Natural killer cell treated with Interleukin-12 subunit alpha and Interleukin-12 subunit beta and Interleukin-15 and Interleukin-18, amount 100 ng/mL, for 72 hours (primary cell): ENCODE data around the gene SLC6A2. TPM values are rescaled to one million over a fixed set of nuclear protein-coding genes. Genes with fewer than 3 reads are reported as not detected.

Source experiments
- ATAC-seq, 2 donors: fragments of 150-1000 bp; cut with Tn5 transposase in 1 of 2; sonication (Bioruptor Pico), chemical (Tn5 transposase) in 1 of 2; 2 replicates each; pipeline ENCODE4 v1.10.0; 2021
- DNase-seq: peaks from one replicate; pipeline ENCODE4 v3.0.0; 2022; ENCODE audit warnings: low spot score
- H3K27ac Mint-ChIP-seq, 2 donors: 1 replicate in 1 of 2; 2 replicates in 1 of 2; pipeline ENCODE4 v1.8.0; 2022; ENCODE audit warnings: mixed read lengths in 2 of 2, mild to moderate bottlenecking in 1 of 2, moderate library complexity in 1 of 2
- H3K27me3 Mint-ChIP-seq, 2 donors: 1 replicate in 1 of 2; 2 replicates in 1 of 2; pipeline ENCODE4 v1.8.0; 2022; ENCODE audit warnings: mixed read lengths in 2 of 2
- H3K36me3 Mint-ChIP-seq: one replicate; pipeline ENCODE4 v1.8.0; 2022; ENCODE audit warnings: mixed read lengths
- H3K4me1 Mint-ChIP-seq, 2 donors: 1 replicate in 1 of 2; 2 replicates in 1 of 2; pipeline ENCODE4 v1.8.0; 2022; ENCODE audit warnings: low read depth in 2 of 2, mixed read lengths in 2 of 2, mild to moderate bottlenecking in 1 of 2
- H3K4me3 Mint-ChIP-seq: one replicate; pipeline ENCODE4 v1.8.0; 2022; ENCODE audit warnings: mixed read lengths
- H3K9me3 Mint-ChIP-seq: 2 replicates; pipeline ENCODE4 v1.8.0; 2022; ENCODE audit warnings: mixed read lengths
- total RNA-seq, 2 donors: library from RNA; stranded (reverse); gene quantifications; one replicate each; pipeline ENCODE4 v1.2.3, GENCODE V29; 2022

The SLC6A2 gene
- total RNA-seq, 2 donors from 2014 or later: not detected

GRCh38 chr16:55634193-55634592 is 21.6 kb upstream of the SLC6A2 start:
- peaks cover 10 to 19% of the 10 kb centered on the region in 2 donors for H3K27me3 Mint-ChIP-seq
- H3K4me3 Mint-ChIP-seq: no peak overlapping the region
- no peaks in the 10 kb centered on the region for H3K4me1 Mint-ChIP-seq
- DNase-seq (no peak), ATAC-seq (no peak)
- H3K9me3 Mint-ChIP-seq: peaks cover 3% of the 10 kb centered on the region
- H3K36me3 Mint-ChIP-seq: no peaks in the 10 kb centered on the region
- no peak overlapping the region for H3K27ac Mint-ChIP-seq

GRCh38 chr16:55638256-55638655 is 17.5 kb upstream of the SLC6A2 start:
- no peak overlapping the region for H3K4me3 Mint-ChIP-seq
- no peaks in the 10 kb centered on the region for H3K36me3 Mint-ChIP-seq
- H3K27ac Mint-ChIP-seq: no peak overlapping the region

GRCh38 chr16:55640701-55641327 is 15.0 kb upstream of the SLC6A2 start:
- no peaks in the 10 kb centered on the region for H3K36me3 Mint-ChIP-seq
- no peak overlapping the region for H3K27ac Mint-ChIP-seq
- DNase-seq (no peak), ATAC-seq (peak in 1 of 2 donors; percentile 3)
- H3K4me1 Mint-ChIP-seq: no peaks in the 10 kb centered on the region
- no peak overlapping the region for H3K4me3 Mint-ChIP-seq
- no peaks in the 10 kb centered on the region for H3K9me3 Mint-ChIP-seq
- H3K27me3 Mint-ChIP-seq: peaks cover 6 to 10% of the 10 kb centered on the region in 2 donors

More at GRCh38 chr16:55638256-55638655, 17.5 kb upstream of the SLC6A2 start:
- DNase-seq (no peak), ATAC-seq (no peak)
- Mint-ChIP-seq H3K27me3 (peaks cover 7 to 10% of the 10 kb centered on the region in 2 donors), H3K9me3 (no peaks in the 10 kb centered on the region), H3K4me1 (no peaks in the 10 kb centered on the region)

GRCh38 chr16:55641430-55642056 is 14.2 kb upstream of the SLC6A2 start:
- ATAC-seq (no peak), DNase-seq (no peak)
- H3K4me1 Mint-ChIP-seq: no peaks in the 10 kb centered on the region
- H3K9me3 Mint-ChIP-seq: no peaks in the 10 kb centered on the region
- H3K36me3 Mint-ChIP-seq: no peaks in the 10 kb centered on the region
- H3K4me3 Mint-ChIP-seq: no peak overlapping the region
- H3K27me3 Mint-ChIP-seq: peaks cover 2 to 10% of the 10 kb centered on the region in 2 donors
- no peak overlapping the region for H3K27ac Mint-ChIP-seq

GRCh38 chr16:55642611-55643010 is 13.2 kb upstream of the SLC6A2 start:
- H3K9me3 Mint-ChIP-seq: no peaks in the 10 kb centered on the region
- H3K4me1 Mint-ChIP-seq: no peaks in the 10 kb centered on the region

GRCh38 chr16:55643161-55643970 is 12.4 kb upstream of the SLC6A2 start:
- DNase-seq: no peak
- Mint-ChIP-seq H3K4me3 (no peak overlapping the region), H3K4me1 (no peaks in the 10 kb centered on the region), H3K27me3 (peaks cover 2 to 10% of the 10 kb centered on the region in 2 donors), H3K36me3 (no peaks in the 10 kb centered on the region), H3K9me3 (no peaks in the 10 kb centered on the region), H3K27ac (no peak overlapping the region)
- ATAC-seq: no peak

More at GRCh38 chr16:55642611-55643010, 13.2 kb upstream of the SLC6A2 start:
- DNase-seq: no peak
- Mint-ChIP-seq H3K4me3 (no peak overlapping the region), H3K27ac (no peak overlapping the region), H3K36me3 (no peaks in the 10 kb centered on the region), H3K27me3 (peaks cover 2 to 10% of the 10 kb centered on the region in 2 donors)
- no peak for ATAC-seq

GRCh38 chr16:55645986-55646385 is 9.8 kb upstream of the SLC6A2 start:
- Mint-ChIP-seq H3K9me3 (no peaks in the 10 kb centered on the region), H3K36me3 (no peaks in the 10 kb centered on the region), H3K27me3 (peaks cover 7 to 18% of the 10 kb centered on the region in 2 donors), H3K4me3 (no peak overlapping the region), H3K27ac (no peak overlapping the region), H3K4me1 (no peaks in the 10 kb centered on the region)
- DNase-seq: no peak
- ATAC-seq: no peak

GRCh38 chr16:55647343-55647742 is 8.4 kb upstream of the SLC6A2 start:
- no peak for ATAC-seq
- Mint-ChIP-seq H3K27ac (no peak overlapping the region), H3K9me3 (no peaks in the 10 kb centered on the region), H3K36me3 (no peaks in the 10 kb centered on the region), H3K4me3 (no peak overlapping the region), H3K4me1 (no peaks in the 10 kb centered on the region), H3K27me3 (peaks cover 12 to 26% of the 10 kb centered on the region in 2 donors)
- DNase-seq: no peak

GRCh38 chr16:55647798-55648197 is 8.0 kb upstream of the SLC6A2 start:
- H3K4me1 Mint-ChIP-seq: no peaks in the 10 kb centered on the region
- H3K4me3 Mint-ChIP-seq: no peak overlapping the region
- H3K27me3 Mint-ChIP-seq: peaks cover 12 to 26% of the 10 kb centered on the region in 2 donors
- H3K36me3 Mint-ChIP-seq: no peaks in the 10 kb centered on the region
- ATAC-seq (no peak), DNase-seq (no peak)
- no peaks in the 10 kb centered on the region for H3K9me3 Mint-ChIP-seq
- H3K27ac Mint-ChIP-seq: no peak overlapping the region

- ATAC-seq (no peak), DNase-seq (no peak)
- H3K27ac Mint-ChIP-seq: no peak overlapping the region
- no peaks in the 10 kb centered on the region for H3K4me1 Mint-ChIP-seq
- no peak overlapping the region for H3K4me3 Mint-ChIP-seq
- H3K27me3 Mint-ChIP-seq: peaks cover 15 to 31% of the 10 kb centered on the region in 2 donors
- H3K36me3 Mint-ChIP-seq: no peaks in the 10 kb centered on the region
- no peaks in the 10 kb centered on the region for H3K9me3 Mint-ChIP-seq
Observed at GRCh38 chr16:55651841-55652824, 3.7 kb upstream of the SLC6A2 start.

GRCh38 chr16:55653106-55653505 is 2.7 kb upstream of the SLC6A2 start:
- Mint-ChIP-seq H3K27me3 (peaks cover 15 to 32% of the 10 kb centered on the region in 2 donors), H3K36me3 (no peaks in the 10 kb centered on the region), H3K27ac (no peak overlapping the region), H3K4me1 (no peaks in the 10 kb centered on the region), H3K9me3 (no peaks in the 10 kb centered on the region), H3K4me3 (no peak overlapping the region)
- DNase-seq (no peak), ATAC-seq (no peak)

- H3K27me3 Mint-ChIP-seq: peaks cover 13 to 20% of the 10 kb centered on the region in 2 donors
- ATAC-seq (no peak), DNase-seq (no peak)
- H3K27ac Mint-ChIP-seq: no peak overlapping the region
- no peaks in the 10 kb centered on the region for H3K4me1 Mint-ChIP-seq
- no peak overlapping the region for H3K4me3 Mint-ChIP-seq
- no peaks in the 10 kb centered on the region for H3K36me3 Mint-ChIP-seq
- no peaks in the 10 kb centered on the region for H3K9me3 Mint-ChIP-seq
Observed at GRCh38 chr16:55655381-55655896, 349 bp upstream of the SLC6A2 start.

- Mint-ChIP-seq H3K4me1 (no peaks in the 10 kb centered on the region), H3K9me3 (no peaks in the 10 kb centered on the region), H3K4me3 (no peak overlapping the region), H3K27ac (no peak overlapping the region), H3K36me3 (no peaks in the 10 kb centered on the region), H3K27me3 (peaks cover 5 to 7% of the 10 kb centered on the region in 2 donors)
- no peak for DNase-seq
- ATAC-seq: no peak
Observed at GRCh38 chr16:55656691-55657092, 904 bp downstream of the SLC6A2 start.
